ENCODE measurements around the gene UBE2J2. TPM values are rescaled to one million over a fixed set of nuclear protein-coding genes. Genes with fewer than 3 reads are reported as not detected.

UBE2J2 gene
- total and polyA plus RNA-seq, 2 experiments from 2014 or later, result 49.7 to 63.5 TPM

GRCh38 chr1:1267488-1268283 lies 6.0 kb downstream of the UBE2J2 start:
- TF ChIP-seq EZH2 (IDR thresholded peaks at IDR 0.05; ENCODE audit: insufficient read depth, poor library complexity, severe bottlenecking) (no peak), EZH2phosphoT487 (IDR thresholded peaks at IDR 0.05; ENCODE audit: insufficient read depth, low read depth) (no peak)
- 90 to 98% methylated on average over 37 to 39 of the region's 39 CpGs for WGBS, 2 experiments (ENCODE audit: low coverage in 1 of 2, low lambda C conversion rate in 2 of 2, missing lambda C conversion rate in 2 of 2)
- peaks cover 90% of the 10 kb centered on the region for H3K79me2 ChIP-seq (ENCODE audit: insufficient read depth)
- no peaks in the 10 kb centered on the region for H4K20me1 ChIP-seq (ENCODE audit: insufficient read depth)
- H3K27ac ChIP-seq, result no peak overlapping the region
- H3K4me3 ChIP-seq, result no peak overlapping the region
- no peak overlapping the region for H2AFZ ChIP-seq
- no peak overlapping the region for H3K9ac ChIP-seq
- peaks cover 25% of the 10 kb centered on the region for H3F3A ChIP-seq (ENCODE audit: insufficient read depth)
- no peak overlapping the region for H3K4me2 ChIP-seq (ENCODE audit: unreplicated experiment)
- H3K4me1 ChIP-seq (ENCODE audit: insufficient read depth), result peaks cover 51% of the 10 kb centered on the region
- H3K36me3 ChIP-seq (ENCODE audit: low read depth), result peaks cover 22% of the 10 kb centered on the region; the same call in 1 of the 2 replicates
- DNase-seq, result no peak
- no peaks in the 10 kb centered on the region for H3K9me3 ChIP-seq (ENCODE audit: low read depth)
- H3K27me3 ChIP-seq (replicated peaks; ENCODE audit: insufficient read depth), result no peaks in the 10 kb centered on the region
- in situ Hi-C loops (cut with MboI), result no loop called here
- H3K9me2 ChIP-seq (ENCODE audit: insufficient read depth), result no peaks in the 10 kb centered on the region

DNA sequence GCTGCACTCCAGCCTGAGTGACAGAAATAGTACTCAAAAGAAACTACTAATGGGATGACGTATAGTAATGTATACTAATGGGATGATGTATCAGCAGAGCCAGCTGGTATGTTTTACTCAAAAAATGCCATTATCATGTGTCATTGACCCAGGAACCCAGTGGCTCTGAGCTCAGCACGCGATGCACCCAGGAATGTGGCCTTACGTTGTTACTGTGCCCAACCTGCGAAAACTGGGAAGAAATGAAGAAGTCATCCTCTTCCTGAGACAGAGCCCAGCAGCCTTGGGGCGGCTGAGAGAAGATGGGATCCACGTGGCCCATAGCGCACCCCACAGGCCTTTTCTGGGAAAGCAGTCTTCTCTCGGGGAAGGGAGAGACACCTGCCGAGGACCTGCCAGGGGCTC lies 8.8 kb downstream of the UBE2J2 start:
- H3K9ac ChIP-seq, result peak overlapping the region; percentile 67
- H4K20me1 ChIP-seq (ENCODE audit: insufficient read depth), result no peaks in the 10 kb centered on the region
- peaks cover 25% of the 10 kb centered on the region for H3K4me1 ChIP-seq (ENCODE audit: insufficient read depth)
- no peaks in the 10 kb centered on the region for H3K27me3 ChIP-seq (replicated peaks; ENCODE audit: insufficient read depth)
- TF ChIP-seq EZH2phosphoT487 (IDR thresholded peaks at IDR 0.05; ENCODE audit: insufficient read depth, low read depth), result no peak
- TF ChIP-seq EZH2 (IDR thresholded peaks at IDR 0.05; ENCODE audit: insufficient read depth, poor library complexity, severe bottlenecking), result no peak
- no peak overlapping the region for H3K4me3 ChIP-seq
- peaks cover 25% of the 10 kb centered on the region for H3F3A ChIP-seq (ENCODE audit: insufficient read depth)
- no peak overlapping the region for H2AFZ ChIP-seq
- peak overlapping the region; percentile 89 for H3K27ac ChIP-seq
- H3K9me3 ChIP-seq (ENCODE audit: low read depth), result no peaks in the 10 kb centered on the region
- H3K36me3 ChIP-seq (ENCODE audit: low read depth), result peaks cover 28% of the 10 kb centered on the region; the same call in 1 of the 2 replicates
- H3K9me2 ChIP-seq (ENCODE audit: insufficient read depth), result no peaks in the 10 kb centered on the region
- peaks cover 90% of the 10 kb centered on the region for H3K79me2 ChIP-seq (ENCODE audit: insufficient read depth)
- in situ Hi-C loops (cut with MboI), result no loop called here
- DNase-seq, result peak; percentile 99
- 17 to 20% methylated on average over 10 of the region's 10 CpGs for WGBS, 2 experiments (ENCODE audit: low coverage in 1 of 2, low lambda C conversion rate in 2 of 2, missing lambda C conversion rate in 2 of 2)
- peak overlapping the region; percentile 54 for H3K4me2 ChIP-seq (ENCODE audit: unreplicated experiment)

- Histone ChIP-seq H3K27me3 (replicated peaks; ENCODE audit: insufficient read depth) (no peaks in the 10 kb centered on the region), H3K4me1 (ENCODE audit: insufficient read depth) (peaks cover 25% of the 10 kb centered on the region), H3K36me3 (ENCODE audit: low read depth) (peaks cover 28% of the 10 kb centered on the region; the same call in 1 of the 2 replicates), H3K9me2 (ENCODE audit: insufficient read depth) (no peaks in the 10 kb centered on the region), H3K79me2 (ENCODE audit: insufficient read depth) (peaks cover 90% of the 10 kb centered on the region), H2AFZ (no peak overlapping the region), H3K4me3 (no peak overlapping the region), H3K9ac (peak overlapping the region; percentile 57), H3F3A (ENCODE audit: insufficient read depth) (peaks cover 25% of the 10 kb centered on the region), H3K27ac (peak overlapping the region; percentile 89), H4K20me1 (ENCODE audit: insufficient read depth) (no peaks in the 10 kb centered on the region), H3K9me3 (ENCODE audit: low read depth) (no peaks in the 10 kb centered on the region), H3K4me2 (ENCODE audit: unreplicated experiment) (no peak overlapping the region)
- in situ Hi-C loops (cut with MboI), result no loop called here
- DNase-seq, result no peak
- TF ChIP-seq EZH2 (IDR thresholded peaks at IDR 0.05; ENCODE audit: insufficient read depth, poor library complexity, severe bottlenecking) (no peak), EZH2phosphoT487 (IDR thresholded peaks at IDR 0.05; ENCODE audit: insufficient read depth, low read depth) (no peak)
- 88 to 91% methylated on average over 9 of the region's 9 CpGs for WGBS, 2 experiments (ENCODE audit: low coverage in 1 of 2, low lambda C conversion rate in 2 of 2, missing lambda C conversion rate in 2 of 2)
These were observed 9.6 kb downstream of the UBE2J2 start for GRCh38 chr1:1264026-1264425.

DNA sequence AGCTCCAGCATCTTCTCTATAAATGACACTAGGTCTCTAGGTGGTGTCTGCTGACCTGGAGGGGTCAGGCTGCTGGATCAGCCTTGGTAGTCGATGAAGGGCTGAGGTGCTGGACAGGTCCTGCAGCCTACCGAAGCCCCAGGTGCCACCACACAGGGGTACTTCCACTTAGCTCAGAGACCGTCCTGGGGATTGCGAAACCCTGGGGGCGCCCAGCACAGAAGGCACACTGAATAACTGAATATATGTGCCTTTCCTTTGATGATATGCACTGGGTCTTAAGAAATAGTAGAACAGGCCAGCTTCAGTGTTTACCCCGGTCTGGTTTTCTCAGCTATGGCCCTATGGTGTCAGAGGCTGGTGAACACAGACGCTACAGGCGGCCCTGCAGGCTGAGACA lies 10.9 kb downstream of the UBE2J2 start:
- H2AFZ ChIP-seq, result no peak overlapping the region
- no peak overlapping the region for H3K4me2 ChIP-seq (ENCODE audit: unreplicated experiment)
- no peak overlapping the region for H3K27ac ChIP-seq
- in situ Hi-C loops (cut with MboI), result no loop called here
- no peaks in the 10 kb centered on the region for H4K20me1 ChIP-seq (ENCODE audit: insufficient read depth)
- no peaks in the 10 kb centered on the region for H3K9me3 ChIP-seq (ENCODE audit: low read depth)
- peaks cover 25% of the 10 kb centered on the region for H3F3A ChIP-seq (ENCODE audit: insufficient read depth)
- H3K36me3 ChIP-seq (ENCODE audit: low read depth), result peaks cover 28% of the 10 kb centered on the region; the same call in 1 of the 2 replicates
- TF ChIP-seq EZH2phosphoT487 (IDR thresholded peaks at IDR 0.05; ENCODE audit: insufficient read depth, low read depth) (no peak), EZH2 (IDR thresholded peaks at IDR 0.05; ENCODE audit: insufficient read depth, poor library complexity, severe bottlenecking) (no peak)
- no peak overlapping the region for H3K9ac ChIP-seq
- DNase-seq, result no peak
- H3K27me3 ChIP-seq (replicated peaks; ENCODE audit: insufficient read depth), result no peaks in the 10 kb centered on the region
- WGBS, 2 experiments (ENCODE audit: low coverage in 1 of 2, low lambda C conversion rate in 2 of 2, missing lambda C conversion rate in 2 of 2), result 99 to 100% methylated on average over 8 of the region's 8 CpGs
- H3K79me2 ChIP-seq (ENCODE audit: insufficient read depth), result peaks cover 90% of the 10 kb centered on the region
- H3K9me2 ChIP-seq (ENCODE audit: insufficient read depth), result no peaks in the 10 kb centered on the region
- peaks cover 25% of the 10 kb centered on the region for H3K4me1 ChIP-seq (ENCODE audit: insufficient read depth)
- H3K4me3 ChIP-seq, result no peak overlapping the region
